NCI-H526 (cell line): ENCODE data around the gene POLR1E.
"Not testable (repeated sequence)": the region's sequence is repeated elsewhere in the genome, so short reads cannot be mapped to it uniquely, and the experiment has no call there.

ENCODE experiments used
- DNase-seq, 2 experiments: peaks; one replicate each; lab custom pipeline; 2025; lab: John Stamatoyannopoulos, UW

POLR1E gene

GRCh38 chr9:37465249-37466036, 20.3 kb upstream of the POLR1E start, which contains the start of gene ZBTB5:
ZBTB5 (minus strand) TSS chr9:37465450; CDS start chr9:37442551, 22,899 bp downstream.
- peak; percentile 99 to 100 for DNase-seq

- DNase-seq, result peak; percentile 50 to 63
These were observed 19.6 kb upstream of the POLR1E start for GRCh38 chr9:37466037-37466709.

- DNase-seq, result not testable (repeated sequence)
These were observed 18.2 kb upstream of the POLR1E start for GRCh38 chr9:37467530-37467929.

GRCh38 chr9:37468620-37469019, 17.1 kb upstream of the POLR1E start:
- no peak for DNase-seq

- DNase-seq, result no peak
These were observed 13.6 kb upstream of the POLR1E start for GRCh38 chr9:37471942-37472684.

GRCh38 chr9:37473982-37474381, 11.8 kb upstream of the POLR1E start:
- DNase-seq, result not testable (repeated sequence)

- DNase-seq, result no peak
These were observed 11.3 kb upstream of the POLR1E start for GRCh38 chr9:37474438-37474837.

- DNase-seq, result no peak
These were observed 8.8 kb upstream of the POLR1E start for GRCh38 chr9:37476930-37477329.

- DNase-seq, result not testable (repeated sequence)
These were observed 8.3 kb upstream of the POLR1E start for GRCh38 chr9:37477443-37477842.

- not testable (repeated sequence) for DNase-seq
These were observed 7.6 kb upstream of the POLR1E start for GRCh38 chr9:37477987-37478619.

GRCh38 chr9:37480759-37481158, 5.0 kb upstream of the POLR1E start:
- peak in 1 of 2 experiments; percentile 18 for DNase-seq

GRCh38 chr9:37486256-37486615, 488 bp downstream of the POLR1E start:
- peak in 1 of 2 experiments; percentile 41 for DNase-seq

- peak in 1 of 2 experiments; percentile 30 for DNase-seq
These were observed 1.1 kb downstream of the POLR1E start for GRCh38 chr9:37486616-37487548.

GRCh38 chr9:37491939-37492338, 6.2 kb downstream of the POLR1E start:
- DNase-seq, result no peak

GRCh38 chr9:37495571-37495970, 9.8 kb downstream of the POLR1E start:
- DNase-seq, result no peak

- DNase-seq, result no peak
These were observed 10.3 kb downstream of the POLR1E start for GRCh38 chr9:37496020-37496419.

GRCh38 chr9:37497320-37497719, 11.6 kb downstream of the POLR1E start:
- no peak for DNase-seq

- no peak for DNase-seq
These were observed 12.7 kb downstream of the POLR1E start for GRCh38 chr9:37498457-37498856.

- no peak for DNase-seq
These were observed 13.5 kb downstream of the POLR1E start for GRCh38 chr9:37499297-37499696.

- DNase-seq, result no peak
These were observed 16.3 kb downstream of the POLR1E start for GRCh38 chr9:37501957-37502596.
